Ovary (tissue), 9 donors: ENCODE measurements around the gene SIGLEC1. TPM values are rescaled to one million over a fixed set of nuclear protein-coding genes. Genes with fewer than 3 reads are reported as not detected.

Source experiments
- DNase-seq, 5 donors: peaks; one replicate each; pipeline ENCODE4 v3.0.0-alpha.2; 2019 to 2020
- H3K27ac ChIP-seq, 2 donors: fragments of 200-600 bp; one replicate each; pipeline versions ENCODE4 v1.5.1 to v1.8.0; 2019 to 2022
- H3K27me3 ChIP-seq: fragments of 200-600 bp; one replicate; pipeline ENCODE4 v1.8.0; 2022
- H3K36me3 ChIP-seq: fragments of 200-600 bp; sonication (generic); one replicate; pipeline ENCODE4 v1.5.1; 2019
- H3K4me1 ChIP-seq: one replicate; pipeline ENCODE4 v1.8.1; 2013; ENCODE audit warnings: mild to moderate bottlenecking, moderate library complexity; ENCODE audit not compliant: insufficient read depth
- H3K4me3 ChIP-seq: fragments of 200-600 bp; sonication (generic); one replicate; pipeline ENCODE4 v1.5.1; 2017
- H3K9me3 ChIP-seq, 2 donors: fragments of 200-600 bp in 1 of 2; sonication (generic) in 1 of 2; one replicate each; pipeline versions ENCODE4 v1.5.1 to v1.8.1; 2013 to 2019; ENCODE audit warnings: mild to moderate bottlenecking in 1 of 2, moderate library complexity in 1 of 2
- CTCF ChIP-seq, 3 donors: fragments of 450-650 bp in 2 of 3; fragments of 200-600 bp in 1 of 3; IDR thresholded peaks; one replicate each; pipeline versions ENCODE4 v1.5.1 to v1.8.0; 2016 to 2022; ENCODE audit warnings: antibody characterized with exemption in 3 of 3, mild to moderate bottlenecking in 1 of 3
- EP300 ChIP-seq: sonication (generic); formaldehyde crosslinking; IDR thresholded peaks from one replicate; pipeline ENCODE4 v1.6.1; 2017; ENCODE audit warnings: antibody characterized with exemption
- POLR2A ChIP-seq: fragments of 450-650 bp; IDR thresholded peaks from one replicate; pipeline ENCODE4 v1.6.1; 2017; ENCODE audit warnings: antibody characterized with exemption, mild to moderate bottlenecking, moderate library complexity
- WGBS, 3 donors: extraction: QIAGEN DNeasy Blood & Tissue Kit in 1 of 3; methylation state at CpG; one replicate each; pipeline versions ENCODE4 v1.1.5 to v1.1.7; 2013 to 2017; 5-methylcytosine and 5-hydroxymethylcytosine counted together
- intact Hi-C, 4 donors: fragments of 100-400 bp; cut with DNase I; formaldehyde crosslinking; loops; one replicate each; pipeline versions ENCODE4 v1.11.0 to v1.15.1; 2022 to 2023
- polyA plus RNA-seq, 2 donors: library from polyadenylated mRNA; stranded (reverse); fragments of 200-250 nt in 1 of 2; fragments of 350-450 nt in 1 of 2; fragmentation: Illumina TruSeq in 1 of 2; extraction: RNeasy Lipid Tissue Mini Kit (QIAGEN cat#74804) in 1 of 2; gene quantifications; one replicate each; pipeline ENCODE4 v1.2.3, GENCODE V29; 2013 to 2014
- total RNA-seq, 7 donors: library from RNA; depleted of rRNA in 2 of 7; stranded (reverse); fragments of >200 nt in 2 of 7; fragmentation: NEBNext Ultra II Directional in 3 of 7; extraction: Animal tissue kit (Norgen Biotek cat#: 25700) in 3 of 7; gene quantifications; one replicate each; pipeline versions ENCODE4 v1.1.0 to v1.2.4, GENCODE V29; 2016 to 2023
- donor health status: DM: no; HTN: no; CAD: no; lungs with moderate emphysema.
- donor health status: DM: no; HTN: no; CAD: no.
- donor health status: Bipolar disorder and iron deficiency.
- donor health status: DM: yes; HTN: yes; CAD: no.
- donor health status: DM: no; HTN: no; CAD: no.
- donor health status: DM: yes; HTN: yes; CAD: no.

The SIGLEC1 gene
- total and polyA plus RNA-seq, 9 donors, result 0.48 to 11.5 (median 1.9) TPM

DNA sequence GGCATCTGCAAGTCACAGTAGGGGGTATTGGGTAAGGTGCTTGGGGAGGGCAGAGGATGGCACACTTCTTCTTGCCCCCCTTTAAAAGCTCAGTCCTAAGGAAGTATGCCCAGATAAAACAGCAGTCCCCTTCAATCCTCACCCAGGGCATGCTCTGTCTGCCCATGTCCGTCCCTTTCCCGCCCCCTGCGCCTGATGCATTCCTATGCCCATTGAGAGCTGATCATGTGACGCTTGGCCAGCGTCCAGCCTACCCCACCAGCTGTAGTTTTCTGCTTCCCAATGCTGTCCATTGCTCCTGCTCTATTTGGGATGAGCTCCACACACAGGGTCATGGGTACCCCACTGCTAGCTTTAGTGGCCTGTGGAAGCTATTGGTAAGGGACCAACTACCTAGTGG lies 8.3 kb downstream of the SIGLEC1 start:
- TF ChIP-seq CTCF (IDR thresholded peaks at IDR 0.05), result no peak
- TF ChIP-seq EP300, result no peak
- TF ChIP-seq POLR2A, result no peak
- 67 to 74% (median 68%) methylated on average over 5 of the region's 5 CpGs for WGBS, 3 donors
- Histone ChIP-seq H3K27me3 (no peaks in the 10 kb centered on the region), H3K4me3 (no peak overlapping the region), H3K36me3 (no peaks in the 10 kb centered on the region), H3K4me1 (no peaks in the 10 kb centered on the region), H3K9me3 (no peaks in the 10 kb centered on the region), H3K27ac (no peak overlapping the region)
- DNase-seq, result no peak
- intact Hi-C loops, result no loop called here

- WGBS, 3 donors, result 89 to 92% (median 92%) methylated on average over 11 of the region's 11 CpGs
- no peak overlapping the region for H3K4me3 ChIP-seq
- no peaks in the 10 kb centered on the region for H3K4me1 ChIP-seq
- TF ChIP-seq POLR2A, result no peak
- TF ChIP-seq CTCF (IDR thresholded peaks at IDR 0.05), result no peak
- no peak for TF ChIP-seq EP300
- DNase-seq, result no peak
- no peaks in the 10 kb centered on the region for H3K9me3 ChIP-seq
- intact Hi-C loops, result no loop called here
- no peak overlapping the region for H3K27ac ChIP-seq
- H3K36me3 ChIP-seq, result no peaks in the 10 kb centered on the region
- H3K27me3 ChIP-seq, result no peaks in the 10 kb centered on the region
Measured at GRCh38 chr20:3702611-3703391, 9.6 kb downstream of the SIGLEC1 start.

DNA sequence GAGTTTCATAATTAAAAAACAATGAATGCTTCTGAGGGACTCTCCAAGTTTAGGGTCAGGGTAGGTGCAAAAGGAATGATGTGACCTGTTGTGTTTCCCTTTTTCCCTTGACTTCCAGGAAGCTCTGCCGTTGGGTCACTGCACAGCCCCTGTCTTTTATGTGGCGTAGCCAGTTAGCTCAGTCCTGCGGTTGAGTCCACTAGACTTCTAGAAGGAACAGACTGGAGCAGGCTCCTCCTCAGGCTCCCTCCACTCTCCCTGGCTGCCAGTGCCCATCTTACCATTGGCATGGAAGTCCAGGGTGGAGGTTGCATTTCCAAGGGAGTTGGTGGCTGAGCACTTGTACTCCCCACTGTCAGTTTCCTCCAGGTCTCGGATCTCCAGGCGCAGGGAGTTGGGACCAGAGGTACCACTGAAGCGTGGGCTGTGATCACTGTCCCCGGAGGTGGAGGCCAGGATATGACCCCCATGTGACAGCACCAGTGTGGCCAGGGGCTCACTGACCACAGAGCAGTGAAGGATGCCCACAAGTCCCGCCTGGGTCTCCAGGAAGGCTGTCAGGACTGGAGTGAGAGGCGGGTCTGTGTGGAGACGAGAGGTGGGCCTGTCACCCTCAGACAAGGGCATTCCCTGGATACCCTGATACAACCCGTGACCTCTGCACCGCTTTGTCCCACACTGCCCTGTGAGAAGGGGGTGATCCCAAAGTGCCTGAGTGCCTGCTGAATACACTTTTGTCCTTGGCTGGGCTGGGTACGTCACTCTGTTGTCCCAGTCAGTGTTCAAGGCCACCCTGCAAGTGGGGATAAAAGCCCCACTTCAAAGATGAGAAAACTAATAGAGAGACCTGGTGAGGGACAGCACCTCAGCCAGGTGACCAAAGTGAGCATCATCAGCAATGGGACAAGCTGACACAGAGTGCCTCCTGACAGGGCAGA lies 11.1 kb downstream of the SIGLEC1 start:
- DNase-seq, result no peak
- H3K27ac ChIP-seq, result no peak overlapping the region
- no peaks in the 10 kb centered on the region for H3K27me3 ChIP-seq
- 80 to 91% (median 87%) methylated on average over 13 of the region's 13 CpGs for WGBS, 3 donors
- no peaks in the 10 kb centered on the region for H3K36me3 ChIP-seq
- H3K4me1 ChIP-seq, result no peaks in the 10 kb centered on the region
- no peak overlapping the region for H3K4me3 ChIP-seq
- TF ChIP-seq EP300, result no peak
- TF ChIP-seq POLR2A, result no peak
- H3K9me3 ChIP-seq, result no peaks in the 10 kb centered on the region
- intact Hi-C loops, result no loop called here

DNA sequence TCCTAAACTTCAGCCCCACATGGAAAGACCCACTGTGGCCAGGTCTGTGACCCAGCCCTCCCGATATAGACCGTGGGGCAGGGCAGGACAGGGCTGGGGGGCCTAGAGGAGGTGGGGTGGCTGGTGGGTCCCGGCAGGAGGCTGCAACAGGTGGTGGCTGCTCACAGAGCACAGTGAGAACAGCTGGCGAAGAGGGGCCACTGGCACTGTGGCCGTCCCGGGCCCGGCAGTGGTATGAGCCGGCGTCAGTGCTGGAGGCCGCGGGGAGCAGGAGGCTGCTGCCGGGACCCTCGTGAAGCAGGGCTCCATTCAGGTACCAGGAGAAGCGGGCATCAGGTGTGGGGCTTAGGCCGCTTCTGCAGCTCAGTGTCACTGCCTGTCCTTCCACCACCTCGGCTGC lies 13.4 kb downstream of the SIGLEC1 start:
- WGBS, 3 donors, result 84 to 94% (median 92%) methylated on average over 16 of the region's 16 CpGs
- no peak overlapping the region for H3K27ac ChIP-seq
- intact Hi-C loops, result no loop called here
- no peaks in the 10 kb centered on the region for H3K4me1 ChIP-seq
- TF ChIP-seq POLR2A (no peak), CTCF (IDR thresholded peaks at IDR 0.05) (no peak), EP300 (no peak)
- H3K4me3 ChIP-seq, result no peak overlapping the region
- no peaks in the 10 kb centered on the region for H3K36me3 ChIP-seq
- no peaks in the 10 kb centered on the region for H3K27me3 ChIP-seq
- no peaks in the 10 kb centered on the region for H3K9me3 ChIP-seq
- DNase-seq, result no peak
